GM18498 (cell line): Measurements from ENCODE around the gene TEKT4.
"Not testable (repeated sequence)": the region's sequence is repeated elsewhere in the genome, so short reads cannot be mapped to it uniquely, and the experiment has no call there.

Experiments
- ATAC-seq: cut with Tn5 transposase; IDR thresholded peaks from one replicate; pipeline ENCODE4 v1.9.1; 2021; ENCODE audit warnings: mild to moderate bottlenecking, moderate library complexity; ENCODE audit not compliant: unreplicated experiment

The TEKT4 gene

DNA sequence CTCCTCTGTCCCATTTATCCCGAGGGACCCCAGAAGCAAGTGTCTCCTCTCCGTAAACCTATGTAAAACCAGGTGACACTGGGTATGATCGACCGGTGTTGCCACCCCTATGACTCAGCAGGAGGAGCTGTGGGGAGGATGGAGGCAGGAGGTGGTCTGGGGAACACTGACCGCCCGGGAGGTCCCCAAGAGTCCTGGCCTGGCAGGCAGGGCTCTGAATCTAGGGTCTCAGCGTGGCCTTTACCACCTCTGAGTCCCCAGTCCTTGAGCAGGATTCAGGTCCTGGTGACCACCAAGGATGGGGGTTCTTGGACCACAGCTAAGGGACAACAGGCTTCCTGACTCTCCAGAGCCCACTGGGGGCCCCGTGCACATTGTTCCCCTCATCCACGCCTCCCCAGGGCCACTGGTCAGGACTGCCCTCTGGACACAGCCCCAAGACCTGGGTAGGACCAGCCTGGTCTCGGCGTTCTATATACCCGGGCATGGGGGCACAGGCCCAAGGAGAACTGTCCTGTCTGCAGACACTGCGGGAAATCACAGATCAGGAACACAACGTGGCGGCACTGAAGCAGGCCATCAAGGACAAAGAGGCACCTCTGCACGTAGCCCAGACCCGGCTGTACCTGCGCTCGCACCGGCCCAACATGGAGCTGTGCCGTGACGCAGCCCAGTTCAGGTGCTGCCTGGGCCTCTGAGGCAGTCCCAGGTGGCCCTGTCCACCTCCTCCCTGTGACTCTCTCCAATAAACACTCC, 4.0 kb downstream of the TEKT4 start:
- ATAC-seq, result no peak

DNA sequence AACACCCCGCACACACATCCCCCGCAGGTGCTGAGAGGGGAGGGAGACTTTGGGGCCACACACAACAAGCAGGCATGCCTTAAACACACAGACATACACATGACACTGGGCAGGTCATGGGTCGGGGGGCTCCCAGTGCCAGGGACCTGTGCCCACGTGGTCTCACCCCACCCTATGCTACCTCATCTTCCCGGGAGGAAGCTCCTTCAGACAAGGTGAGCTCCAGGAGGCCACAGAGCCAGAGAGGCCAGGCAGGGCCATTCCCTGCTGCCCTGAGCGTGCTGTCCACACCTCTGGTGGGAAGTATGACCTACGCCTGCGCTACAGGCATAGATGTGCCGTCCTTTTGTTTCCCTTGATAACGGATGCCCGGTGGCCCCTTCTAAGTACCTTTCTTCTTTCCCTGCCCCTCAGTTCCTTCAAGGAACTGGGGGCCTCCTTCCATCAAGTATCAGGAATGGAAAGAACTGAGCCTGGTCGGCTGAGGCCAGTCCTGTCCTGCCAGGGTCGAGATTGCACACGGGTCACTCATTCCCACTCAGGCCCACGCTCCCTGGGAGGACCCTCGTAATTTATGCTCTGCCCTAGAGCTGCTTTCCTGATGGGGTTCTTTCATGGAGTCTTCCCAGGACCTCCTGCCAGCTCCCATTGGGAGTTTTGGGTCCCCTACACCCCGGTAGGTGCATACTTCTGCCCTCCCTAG, 4.7 kb downstream of the TEKT4 start:
- no peak for ATAC-seq

DNA sequence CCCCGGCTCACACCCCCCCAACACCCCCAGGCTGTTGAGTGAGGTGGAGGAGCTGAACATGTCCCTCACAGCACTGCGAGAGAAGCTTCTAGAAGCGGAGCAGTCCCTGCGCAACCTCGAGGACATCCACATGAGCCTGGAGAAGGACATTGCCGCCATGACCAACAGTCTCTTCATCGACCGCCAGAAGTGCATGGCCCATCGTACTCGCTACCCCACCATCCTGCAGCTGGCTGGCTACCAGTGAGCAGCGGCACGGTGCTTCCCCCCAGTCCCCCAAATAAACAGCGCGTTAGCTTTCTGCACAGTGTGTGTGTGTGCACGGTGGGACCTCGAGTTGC, 5.3 kb downstream of the TEKT4 start:
- no peak for ATAC-seq

DNA sequence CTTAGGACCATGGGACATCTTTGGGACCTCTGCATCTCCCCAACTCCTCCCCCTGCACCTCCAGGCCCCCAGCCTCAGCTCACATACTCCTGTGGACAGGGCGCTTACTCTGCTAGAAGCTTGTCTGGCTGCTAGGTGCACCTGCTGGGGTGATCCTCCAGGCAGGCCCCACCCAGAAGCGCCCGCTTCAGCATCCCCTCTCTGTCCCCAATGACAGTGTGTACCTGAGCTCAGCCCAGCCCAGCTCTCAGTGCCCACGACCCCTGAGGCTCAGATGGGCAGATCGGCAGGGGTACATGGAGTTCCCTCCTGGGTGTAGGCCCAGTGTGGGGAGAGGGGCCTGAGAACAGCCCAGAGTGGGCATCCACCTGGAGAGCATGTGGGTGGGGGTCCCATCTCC, 5.9 kb downstream of the TEKT4 start:
- ATAC-seq, result no peak

DNA sequence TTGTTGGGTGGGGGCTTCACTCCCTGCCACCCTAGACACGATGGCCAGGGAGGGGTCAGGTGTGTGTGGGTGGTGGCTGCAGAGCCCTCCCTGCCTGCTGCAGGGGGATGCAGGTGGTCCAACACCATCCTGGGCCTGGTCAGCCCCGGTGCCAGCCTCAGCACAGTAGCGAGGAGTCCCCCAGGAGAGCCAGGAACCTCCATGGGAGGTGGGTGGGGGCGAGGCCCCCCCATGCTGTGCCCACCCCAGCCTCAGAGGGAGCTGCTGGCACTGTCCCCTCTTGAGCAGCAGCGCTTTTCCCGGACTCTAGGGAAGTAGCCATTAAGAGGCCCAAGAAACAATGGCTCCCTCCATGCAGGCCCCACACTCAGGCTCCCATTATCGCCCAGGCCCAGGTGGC, 7.3 kb downstream of the TEKT4 start:
- not testable (repeated sequence) for ATAC-seq

DNA sequence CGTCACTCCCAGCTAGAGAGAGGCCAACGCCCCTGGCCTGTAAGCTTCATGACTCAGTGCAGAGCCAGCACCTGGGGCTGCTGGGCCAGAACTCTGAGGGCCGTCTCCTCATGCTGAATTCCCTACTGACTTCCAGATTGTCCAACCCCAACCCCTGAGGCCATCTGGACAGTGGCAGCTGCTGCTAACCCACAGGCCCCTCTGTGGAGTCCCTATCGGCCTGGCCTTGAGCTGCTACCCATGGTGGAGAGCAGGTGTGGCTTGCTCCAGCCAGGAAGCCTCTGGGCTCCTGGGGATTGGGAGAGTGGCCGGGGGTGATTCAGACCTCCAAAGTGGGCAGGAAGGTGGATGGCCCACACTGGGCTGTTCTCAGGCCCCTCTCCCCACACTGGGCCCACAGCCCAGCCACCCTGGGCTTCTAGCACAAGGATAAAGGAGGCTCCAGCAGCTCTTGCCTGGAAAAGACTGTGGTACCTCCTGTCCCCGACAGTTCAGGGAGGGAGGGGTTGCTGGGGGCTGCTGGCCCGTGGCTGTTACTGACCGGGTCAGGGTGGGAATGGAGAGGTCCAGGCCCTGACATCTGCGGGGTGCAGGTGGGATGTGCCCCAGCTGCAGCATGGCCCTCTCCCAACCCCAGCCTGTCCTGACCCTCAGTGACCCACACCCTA, 8.2 kb downstream of the TEKT4 start:
- ATAC-seq, result no peak

DNA sequence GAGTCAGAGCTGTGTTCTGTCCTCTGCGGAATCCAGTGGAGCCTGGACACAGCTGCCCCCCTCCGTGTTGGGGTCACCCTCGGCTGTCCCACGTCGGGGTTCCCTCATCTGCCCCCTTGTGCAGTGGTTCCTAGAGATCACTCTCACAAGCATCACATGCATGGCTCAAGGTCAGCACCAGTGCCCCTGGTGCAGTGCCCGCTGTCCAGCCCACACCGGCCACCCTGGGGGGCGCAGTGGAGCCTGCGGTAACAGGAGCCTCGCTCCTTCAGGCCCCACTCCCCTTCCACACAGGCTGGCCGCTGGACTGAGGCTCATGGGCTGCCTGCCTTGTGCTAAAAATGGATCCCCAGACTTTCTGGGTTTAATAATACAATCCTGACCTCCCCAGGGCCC, 8.8 kb downstream of the TEKT4 start:
- no peak for ATAC-seq

DNA sequence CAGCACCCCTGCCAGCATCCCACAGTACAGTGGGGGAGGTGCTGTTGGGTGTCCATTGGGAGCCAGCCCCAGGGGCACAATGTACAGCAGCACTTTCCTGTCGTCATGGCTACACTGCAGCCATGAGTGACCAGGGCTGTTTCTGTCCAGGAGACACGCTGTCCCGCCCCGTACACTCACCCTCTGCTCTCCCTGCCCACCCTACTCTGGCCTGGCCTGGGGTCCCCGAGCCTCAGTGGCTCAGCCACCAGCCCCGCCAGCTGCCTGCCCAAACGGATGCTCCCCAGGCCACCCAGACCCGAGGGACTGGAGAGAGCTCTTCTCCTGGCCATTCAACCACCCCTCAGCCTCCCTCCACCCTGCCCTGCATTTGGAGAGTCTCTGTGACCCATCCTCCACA, 9.3 kb downstream of the TEKT4 start:
- no peak for ATAC-seq

DNA sequence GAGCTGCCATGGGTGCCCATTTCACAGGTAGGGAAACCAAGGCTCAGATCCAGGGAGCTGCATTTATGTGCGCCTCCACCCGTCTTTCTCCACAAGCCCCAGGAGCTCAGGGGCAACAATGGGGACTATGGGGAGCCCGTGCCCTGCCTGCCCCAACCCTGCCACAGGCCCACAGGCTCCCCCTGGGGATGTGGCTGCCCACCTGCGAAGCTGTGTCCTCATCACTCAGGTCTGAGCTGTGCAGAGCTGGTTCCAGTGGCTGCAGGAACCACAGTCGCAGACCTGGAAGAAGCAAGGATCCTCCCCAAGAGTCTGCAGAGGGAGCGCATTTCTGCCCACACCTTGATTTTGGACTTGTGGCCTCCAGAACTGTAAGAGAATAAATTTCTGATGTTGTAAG, 9.8 kb downstream of the TEKT4 start:
- no peak for ATAC-seq

DNA sequence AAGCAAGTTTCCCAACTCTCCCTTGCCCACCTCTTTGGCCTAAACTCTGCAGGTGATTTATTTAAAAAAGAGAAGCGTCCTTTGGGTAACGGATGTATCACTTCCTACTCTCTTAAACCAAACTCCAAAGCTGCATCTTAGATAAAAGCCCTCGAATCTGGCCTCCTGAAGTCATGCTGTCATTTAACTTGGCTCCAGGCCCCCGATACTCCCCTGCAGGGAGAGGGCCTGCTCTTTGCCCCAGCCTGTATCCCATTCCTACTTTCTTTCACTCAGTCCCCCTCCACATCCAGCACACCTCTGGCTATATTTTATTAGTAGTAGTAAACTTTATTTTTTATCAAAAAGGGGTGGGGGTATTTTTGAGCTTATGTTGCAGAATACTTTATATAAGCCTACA, 19.0 kb downstream of the TEKT4 start:
- no peak for ATAC-seq

DNA sequence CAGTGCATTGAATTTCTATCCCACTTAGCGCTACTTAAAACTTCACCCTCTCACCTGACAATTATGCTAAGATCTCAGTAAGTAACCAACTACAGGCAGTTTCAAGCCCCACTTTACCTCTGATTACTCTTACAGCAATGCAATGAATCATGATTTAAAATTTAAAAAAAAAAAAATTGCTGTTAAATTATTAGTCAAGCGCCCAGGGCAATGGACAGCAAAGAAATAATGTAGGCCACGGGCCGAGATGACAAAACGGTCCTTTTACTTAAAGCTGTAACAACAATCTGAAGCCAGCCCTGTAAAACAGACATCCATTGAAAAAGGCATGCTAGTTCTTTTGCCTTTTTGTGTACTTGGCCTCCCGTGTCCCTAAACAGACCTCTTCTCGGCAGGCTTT, 24.0 kb downstream of the TEKT4 start:
- ATAC-seq, result not testable (repeated sequence)

DNA sequence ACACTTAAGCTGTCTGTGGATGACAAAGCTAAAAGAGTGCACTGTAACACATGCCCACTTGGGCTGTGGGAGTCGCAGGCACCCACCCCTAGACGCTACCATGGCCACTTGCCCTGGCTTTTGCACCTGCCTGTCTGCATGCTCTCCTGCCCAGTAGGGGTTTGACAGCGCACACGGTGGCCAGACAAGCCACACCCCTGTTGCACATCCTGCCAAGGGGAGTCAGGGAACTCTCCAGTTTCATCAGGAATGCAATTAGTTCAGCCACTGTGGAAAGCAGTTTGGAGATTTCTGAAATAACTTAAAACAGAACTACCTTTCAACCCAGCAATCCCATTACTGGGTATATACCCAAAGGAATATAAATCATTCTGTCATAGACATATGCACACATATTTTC, 35.7 kb downstream of the TEKT4 start:
- ATAC-seq, result not testable (repeated sequence)

DNA sequence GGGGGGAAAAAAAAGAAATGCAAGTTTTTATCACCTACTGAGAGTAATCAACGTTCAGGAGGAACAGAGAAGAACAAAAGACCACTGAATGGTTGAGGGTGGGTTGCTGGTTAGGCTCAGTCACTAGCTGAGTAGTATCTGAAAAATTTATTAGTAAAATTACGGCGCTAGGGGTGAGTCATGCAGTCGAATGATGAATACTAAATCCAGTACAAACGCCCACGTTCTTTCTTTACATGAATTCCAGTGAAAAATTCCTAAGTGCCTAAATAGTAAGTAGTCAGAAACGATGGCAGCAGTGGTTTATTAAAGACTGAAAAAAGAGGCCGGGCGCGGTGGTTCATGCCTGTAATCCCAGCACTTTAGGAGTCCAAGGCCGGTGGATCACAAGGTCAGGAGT, 52.0 kb downstream of the TEKT4 start:
- ATAC-seq, result no peak

DNA sequence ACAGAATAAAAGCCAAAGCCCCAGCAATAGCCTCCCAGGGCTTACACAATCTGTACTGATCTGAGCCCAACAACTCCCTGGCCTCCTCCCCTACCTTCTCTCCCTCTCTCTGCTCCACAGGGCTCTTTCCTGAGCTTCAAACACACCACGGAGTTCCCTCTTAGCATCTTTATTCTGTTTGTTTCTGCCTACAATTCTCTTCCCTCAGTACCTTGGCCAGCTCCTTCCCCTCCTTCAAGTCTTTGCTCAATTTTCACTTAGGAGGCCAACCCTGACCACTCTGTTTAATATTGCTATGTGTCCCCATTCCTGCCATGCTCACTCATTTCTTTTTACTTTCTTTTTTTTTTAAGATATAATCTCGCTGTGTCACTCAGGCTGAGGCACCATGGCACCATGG, 53.8 kb downstream of the TEKT4 start:
- not testable (repeated sequence) for ATAC-seq
